Colon (tissue), 2 donors: ENCODE results near the gene SH3RF3.
"Not testable (repeated sequence)": the region's sequence is repeated elsewhere in the genome, so short reads cannot be mapped to it uniquely, and the experiment has no call there.

Source experiments
- FAIRE-seq: peaks from 2 replicates; lab custom pipeline; 2012; peaks lifted over from hg19 to GRCh38; lab: Jason Lieb, UNC
- donor health status: control.
- donor health status: control.

Gene SH3RF3

GRCh38 chr2:109528811-109529501 lies 400.0 kb downstream of the SH3RF3 start:
- FAIRE-seq = no peak

- no peak for FAIRE-seq
Measured at GRCh38 chr2:109529532-109530449, 400.8 kb downstream of the SH3RF3 start.

GRCh38 chr2:109530712-109531111 lies 401.7 kb downstream of the SH3RF3 start:
- FAIRE-seq = no peak

GRCh38 chr2:109531221-109531620 lies 402.2 kb downstream of the SH3RF3 start:
- FAIRE-seq = no peak

- FAIRE-seq = no peak
Measured at GRCh38 chr2:109531896-109532727, 403.1 kb downstream of the SH3RF3 start.

- FAIRE-seq = no peak
Measured at GRCh38 chr2:109532728-109533076, 403.7 kb downstream of the SH3RF3 start.

- FAIRE-seq = no peak
Measured at GRCh38 chr2:109533823-109534222, 404.8 kb downstream of the SH3RF3 start.

GRCh38 chr2:109535217-109535946 lies 406.4 kb downstream of the SH3RF3 start:
- FAIRE-seq = no peak

GRCh38 chr2:109536556-109536955 lies 407.6 kb downstream of the SH3RF3 start:
- not testable (repeated sequence) for FAIRE-seq

- no peak for FAIRE-seq
Measured at GRCh38 chr2:109537565-109538222, 408.7 kb downstream of the SH3RF3 start.

- FAIRE-seq = no peak
Measured at GRCh38 chr2:109538546-109538945, 409.5 kb downstream of the SH3RF3 start.

- no peak for FAIRE-seq
Measured at GRCh38 chr2:109542384-109542783, 413.4 kb downstream of the SH3RF3 start.

- FAIRE-seq = no peak
Measured at GRCh38 chr2:109545828-109546713, 417.1 kb downstream of the SH3RF3 start.

- FAIRE-seq = no peak
Measured at GRCh38 chr2:109547280-109547679, 418.3 kb downstream of the SH3RF3 start.

GRCh38 chr2:109549016-109549590 lies 420.1 kb downstream of the SH3RF3 start:
- FAIRE-seq = no peak
